Measurements from ENCODE around the gene EDEM3. TPM values are rescaled to one million over a fixed set of nuclear protein-coding genes. Genes with fewer than 3 reads are reported as not detected.

Gene EDEM3
- total and polyA plus RNA-seq, 9 of the 15 experiments (the other 6 are each of a cell fraction or from before 2014, with no cell fraction given): 15.8 to 46.6 (median 28.0) TPM

DNA sequence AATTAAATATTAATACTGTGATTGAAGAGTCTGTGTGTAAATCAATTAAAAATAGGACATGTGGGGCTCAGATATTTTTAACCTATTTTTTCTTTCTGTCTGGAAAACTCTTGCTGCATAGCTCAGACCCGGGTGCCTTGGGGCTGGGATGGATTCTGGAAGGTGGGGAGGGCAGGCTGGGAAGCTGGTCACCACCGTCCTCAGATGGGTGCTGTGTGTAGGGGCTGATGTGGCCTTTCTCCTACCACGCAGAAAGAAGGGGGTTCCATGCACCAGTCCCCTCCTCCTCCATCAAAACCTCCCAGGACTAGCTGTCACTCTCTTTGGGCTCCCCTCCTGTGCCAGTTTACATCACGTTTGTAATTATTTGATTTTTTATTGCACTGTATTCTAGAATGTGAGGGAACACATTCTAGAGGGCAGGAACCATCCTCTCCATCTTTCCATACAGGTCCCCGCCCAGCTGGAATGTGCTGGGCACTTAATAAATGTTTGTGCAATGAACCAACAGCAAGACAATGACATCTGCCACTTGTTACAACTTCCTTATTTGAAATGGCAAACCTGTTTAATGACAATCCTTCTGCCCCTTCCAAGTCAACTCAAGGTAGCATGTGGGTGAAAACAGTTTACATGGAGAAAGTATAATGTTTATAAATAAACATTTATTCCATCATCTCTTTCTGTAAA, 104.3 kb downstream of the EDEM3 start:
- Histone ChIP-seq H3K9me1 (ENCODE audit: control insufficient read depth, insufficient read depth, low read length) (no peaks in the 10 kb centered on the region), H3K9ac (ENCODE audit: insufficient read depth in 1 of 2, low read depth in 2 of 2, low read length in 2 of 2) (no peak overlapping the region), H3K4me3 (no peak overlapping the region), H3K4me1 (replicated peaks in 1 of 2; ENCODE audit: control insufficient read depth in 2 of 2, insufficient read depth in 2 of 2, low read length in 2 of 2) (no peaks in the 10 kb centered on the region), H3K9me3 (replicated peaks; ENCODE audit: control insufficient read depth, insufficient read depth, low read depth, low read length) (no peaks in the 10 kb centered on the region), H3K79me2 (ENCODE audit: control insufficient read depth, insufficient read depth, low read length) (no peaks in the 10 kb centered on the region), H4K20me1 (replicated peaks; ENCODE audit: control insufficient read depth, insufficient read depth, low read length) (no peaks in the 10 kb centered on the region), H3K27me3 (ENCODE audit: control insufficient read depth in 2 of 2, insufficient read depth in 2 of 2, low read length in 2 of 2) (peaks cover 0 to 6% of the 10 kb centered on the region in 2 experiments; a peak in 2 of 5 replicates), H3K36me3 (ENCODE audit: control insufficient read depth, insufficient read depth, low read length) (no peaks in the 10 kb centered on the region), H3K4me2 (ENCODE audit: insufficient read depth, low read length) (no peak overlapping the region), H3K27ac (ENCODE audit: extremely low read depth, low read depth, low read length) (no peak overlapping the region), H2AFZ (ENCODE audit: low read depth, low read length) (no peak overlapping the region)
- in situ Hi-C loops (cut with MboI): loop anchor here (25.0 kb wide), 1 partner anchor 563 kb away; no protein-coding TSS in a partner anchor
- no TSS peak for BruUV-seq (replicated peaks)
- WGBS (ENCODE audit: insufficient coverage, low coverage, missing lambda C conversion rate): 0% methylated on average over 5 of the region's 5 CpGs
- ATAC-seq (no peak), FAIRE-seq (no peak), DNase-seq (ENCODE audit: extremely low read depth in 1 of 4, low spot score in 3 of 4) (no peak)
- CTCF ChIA-PET (ENCODE audit: low intra/inter-chr PET ratio): no interaction called here
- TF ChIP-seq, protein P1, sequence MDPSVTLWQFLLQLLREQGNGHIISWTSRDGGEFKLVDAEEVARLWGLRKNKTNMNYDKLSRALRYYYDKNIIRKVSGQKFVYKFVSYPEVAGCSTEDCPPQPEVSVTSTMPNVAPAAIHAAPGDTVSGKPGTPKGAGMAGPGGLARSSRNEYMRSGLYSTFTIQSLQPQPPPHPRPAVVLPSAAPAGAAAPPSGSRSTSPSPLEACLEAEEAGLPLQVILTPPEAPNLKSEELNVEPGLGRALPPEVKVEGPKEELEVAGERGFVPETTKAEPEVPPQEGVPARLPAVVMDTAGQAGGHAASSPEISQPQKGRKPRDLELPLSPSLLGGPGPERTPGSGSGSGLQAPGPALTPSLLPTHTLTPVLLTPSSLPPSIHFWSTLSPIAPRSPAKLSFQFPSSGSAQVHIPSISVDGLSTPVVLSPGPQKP (CRISPR knock-in tag; IDR thresholded peaks at IDR 0.05): no peak
- TF ChIP-seq, protein P2, sequence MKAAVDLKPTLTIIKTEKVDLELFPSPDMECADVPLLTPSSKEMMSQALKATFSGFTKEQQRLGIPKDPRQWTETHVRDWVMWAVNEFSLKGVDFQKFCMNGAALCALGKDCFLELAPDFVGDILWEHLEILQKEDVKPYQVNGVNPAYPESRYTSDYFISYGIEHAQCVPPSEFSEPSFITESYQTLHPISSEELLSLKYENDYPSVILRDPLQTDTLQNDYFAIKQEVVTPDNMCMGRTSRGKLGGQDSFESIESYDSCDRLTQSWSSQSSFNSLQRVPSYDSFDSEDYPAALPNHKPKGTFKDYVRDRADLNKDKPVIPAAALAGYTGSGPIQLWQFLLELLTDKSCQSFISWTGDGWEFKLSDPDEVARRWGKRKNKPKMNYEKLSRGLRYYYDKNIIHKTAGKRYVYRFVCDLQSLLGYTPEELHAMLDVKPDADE (conservative IDR thresholded peaks at IDR 0.05; ENCODE audit: control insufficient read depth, low read depth, low read length): no peak
- intact Hi-C loops (cut with micrococcal nuclease): no loop called here
- POLR2A ChIA-PET: no interaction called here

Measured in K562 (cell line).